HG03095 (cell line): ENCODE data around the gene CDH1.
"Not testable (repeated sequence)": the region's sequence is repeated elsewhere in the genome, so short reads cannot be mapped to it uniquely, and the experiment has no call there.

Source experiments
- ATAC-seq: cut with Tn5 transposase; IDR thresholded peaks from one replicate; pipeline ENCODE4 v1.9.1; 2021; ENCODE audit warnings: moderate library complexity; ENCODE audit not compliant: unreplicated experiment

Gene CDH1

GRCh38 chr16:68737046-68737729, at the start of gene CDH1:
TSS of gene CDH1 (plus strand) at chr16:68737292. CDS start at chr16:68737416, 124 bp downstream.
- no peak for ATAC-seq

GRCh38 chr16:68689921-68690320, 47.2 kb upstream of the CDH1 start:
- ATAC-seq: no peak

- no peak for ATAC-seq
Observed at GRCh38 chr16:68695575-68695974, 41.5 kb upstream of the CDH1 start.

GRCh38 chr16:68696514-68696913, 40.6 kb upstream of the CDH1 start:
- ATAC-seq: no peak

DNA sequence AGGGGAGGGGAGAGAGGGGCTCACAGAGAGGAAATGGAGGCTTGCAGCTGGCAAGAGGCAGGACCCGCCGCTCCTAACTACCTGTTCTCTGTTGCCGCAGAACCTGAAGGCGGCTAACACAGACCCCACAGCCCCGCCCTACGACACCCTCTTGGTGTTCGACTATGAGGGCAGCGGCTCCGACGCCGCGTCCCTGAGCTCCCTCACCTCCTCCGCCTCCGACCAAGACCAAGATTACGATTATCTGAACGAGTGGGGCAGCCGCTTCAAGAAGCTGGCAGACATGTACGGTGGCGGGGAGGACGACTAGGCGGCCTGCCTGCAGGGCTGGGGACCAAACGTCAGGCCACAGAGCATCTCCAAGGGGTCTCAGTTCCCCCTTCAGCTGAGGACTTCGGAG, 39.0 kb upstream of the CDH1 start:
- ATAC-seq: no peak

- ATAC-seq: no peak
Observed at GRCh38 chr16:68700120-68700519, 37.0 kb upstream of the CDH1 start.

GRCh38 chr16:68700831-68701230, 36.3 kb upstream of the CDH1 start:
- ATAC-seq: no peak

DNA sequence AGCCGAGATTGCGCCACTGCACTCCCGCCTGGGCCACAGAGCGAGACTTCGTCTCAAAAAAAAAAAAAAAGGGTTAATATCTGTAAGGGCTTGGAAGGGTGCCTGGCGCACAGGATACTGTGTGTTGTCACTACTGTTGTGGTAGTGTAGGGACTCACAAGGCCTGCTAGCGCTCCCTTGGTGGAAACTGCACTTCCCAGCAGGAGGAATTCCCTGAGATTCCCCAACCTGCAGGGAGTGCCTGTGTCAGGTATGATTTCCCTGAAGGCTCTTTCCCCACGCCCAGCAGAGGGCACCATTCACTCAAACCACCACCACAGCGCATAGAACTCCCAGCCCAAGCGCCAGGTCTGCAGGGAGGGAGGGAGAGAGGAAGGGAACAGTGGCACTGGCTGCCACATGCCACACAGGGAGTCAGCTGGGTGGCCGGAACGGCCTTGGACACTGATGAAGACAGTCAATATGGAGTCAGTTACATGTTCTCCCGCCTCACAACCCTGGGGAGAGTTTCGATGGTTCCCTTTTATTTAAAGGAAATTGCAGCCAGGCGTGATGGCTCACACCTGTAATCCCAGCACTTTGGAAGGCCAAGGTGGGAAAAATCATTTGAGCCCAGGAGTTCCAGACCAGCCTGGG, 32.7 kb upstream of the CDH1 start:
- ATAC-seq: no peak

DNA sequence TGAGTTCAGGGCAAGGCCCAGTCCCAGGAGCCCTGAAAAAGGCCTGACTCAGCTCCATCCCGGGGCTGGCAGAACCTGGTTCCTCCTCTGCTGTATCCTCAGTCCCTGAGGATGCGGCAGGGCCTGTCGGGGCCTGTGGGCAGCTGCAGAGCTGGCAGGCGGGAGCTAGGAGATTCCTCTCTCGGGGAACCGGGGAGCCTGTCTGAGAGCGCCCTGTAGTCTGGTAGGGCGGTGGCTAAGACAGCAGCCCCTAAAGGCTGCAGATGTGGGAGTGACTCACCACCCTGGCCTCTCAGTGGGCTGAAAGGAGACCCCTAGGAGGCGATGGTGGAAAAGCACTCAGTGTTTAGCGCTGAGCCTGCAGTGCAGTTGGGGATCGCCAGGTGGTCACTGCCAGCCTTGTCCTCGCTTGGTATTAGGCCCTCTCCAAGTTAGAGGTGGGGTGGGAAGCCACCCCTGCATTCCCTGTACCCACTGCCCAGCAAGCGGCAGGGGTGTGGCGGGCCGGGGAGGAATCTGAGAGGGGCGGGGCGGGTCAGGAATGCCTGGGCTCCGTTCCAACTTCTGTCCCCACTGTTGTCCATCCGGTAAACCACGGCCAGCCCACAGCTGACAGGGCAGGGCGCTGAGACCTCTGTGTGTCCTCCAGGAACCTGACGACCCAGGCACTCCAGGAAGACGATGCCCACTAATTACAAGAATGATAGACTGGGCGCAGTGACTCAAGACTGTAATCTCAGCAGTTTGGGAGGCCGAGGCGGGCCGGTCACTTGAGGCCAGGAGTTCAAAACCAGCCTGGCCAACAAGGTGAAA, 29.5 kb upstream of the CDH1 start:
- no peak for ATAC-seq

- ATAC-seq: no peak
Observed at GRCh38 chr16:68710211-68710610, 26.9 kb upstream of the CDH1 start.

- no peak for ATAC-seq
Observed at GRCh38 chr16:68711421-68712139, 25.5 kb upstream of the CDH1 start.

DNA sequence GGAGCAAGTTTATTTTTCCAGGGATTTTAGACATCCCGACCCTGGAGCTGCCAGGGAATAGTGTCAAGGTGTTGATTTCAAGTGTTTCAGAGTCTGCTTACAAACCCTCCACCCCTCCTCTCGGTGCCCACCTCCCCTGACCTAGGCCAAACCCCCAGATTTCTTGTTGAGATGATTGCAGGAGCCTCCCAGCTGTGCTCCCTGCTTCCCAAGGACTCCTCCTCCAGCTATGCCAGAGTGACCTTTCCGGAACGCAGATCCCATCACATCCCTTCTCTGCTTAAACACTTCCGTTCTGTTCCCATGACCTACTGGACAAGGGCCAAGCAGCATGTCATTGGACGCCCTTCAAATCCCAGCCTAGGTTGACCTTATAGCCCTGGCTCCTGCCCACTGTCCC, 23.7 kb upstream of the CDH1 start:
- no peak for ATAC-seq

DNA sequence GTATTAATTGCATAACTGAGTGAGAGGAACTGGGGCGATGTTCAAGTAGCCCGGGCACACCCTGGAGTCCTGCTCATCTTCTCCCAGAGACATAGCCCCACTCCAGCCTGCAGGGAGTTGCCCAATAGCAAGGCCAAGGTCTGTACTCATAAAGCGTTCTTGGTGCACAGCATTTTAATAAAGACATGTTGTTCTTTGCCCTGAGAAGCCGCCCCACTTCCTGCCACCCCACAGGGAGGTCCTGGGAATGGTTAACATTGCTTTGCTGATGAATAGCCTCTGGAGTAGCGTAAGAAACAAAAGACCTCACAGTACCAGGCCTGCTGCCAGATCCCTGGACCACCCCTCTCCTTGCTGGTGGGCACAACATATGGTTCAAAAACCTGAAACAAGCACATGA, 21.6 kb upstream of the CDH1 start:
- no peak for ATAC-seq

GRCh38 chr16:68716516-68716915, 20.6 kb upstream of the CDH1 start:
- not testable (repeated sequence) for ATAC-seq

GRCh38 chr16:68717684-68718083, 19.4 kb upstream of the CDH1 start:
- ATAC-seq: no peak

DNA sequence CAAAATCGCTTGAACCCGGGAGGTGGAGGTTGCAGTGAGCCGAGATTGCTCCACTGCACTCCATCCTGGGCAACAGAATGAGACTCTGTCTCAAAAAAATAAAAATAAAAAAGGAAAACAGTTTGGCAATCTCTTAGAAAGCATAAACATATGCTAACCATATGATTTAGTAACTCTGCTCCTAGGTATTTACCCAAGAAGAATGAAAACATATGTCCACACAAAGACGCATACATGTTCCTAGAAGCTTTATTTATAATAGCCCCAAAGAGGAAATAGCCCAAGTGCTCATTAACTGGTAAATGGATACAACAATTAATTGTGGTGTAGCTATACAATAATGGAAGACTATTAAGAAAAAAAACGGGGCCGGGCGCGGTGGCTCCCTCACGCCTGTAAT, 18.5 kb upstream of the CDH1 start:
- no peak for ATAC-seq

- ATAC-seq: peak; percentile 74
Observed at GRCh38 chr16:68719993-68720489, 17.1 kb upstream of the CDH1 start.

- no peak for ATAC-seq
Observed at GRCh38 chr16:68722119-68723024, 14.7 kb upstream of the CDH1 start.

GRCh38 chr16:68724797-68725196, 12.3 kb upstream of the CDH1 start:
- no peak for ATAC-seq

- no peak for ATAC-seq
Observed at GRCh38 chr16:68728523-68728922, 8.6 kb upstream of the CDH1 start.
